Measurements from ENCODE around the gene HGFAC.

GRCh38 chr4:3417448-3417847, 24.3 kb upstream of the HGFAC start:
- TF ChIP-seq, protein P1, sequence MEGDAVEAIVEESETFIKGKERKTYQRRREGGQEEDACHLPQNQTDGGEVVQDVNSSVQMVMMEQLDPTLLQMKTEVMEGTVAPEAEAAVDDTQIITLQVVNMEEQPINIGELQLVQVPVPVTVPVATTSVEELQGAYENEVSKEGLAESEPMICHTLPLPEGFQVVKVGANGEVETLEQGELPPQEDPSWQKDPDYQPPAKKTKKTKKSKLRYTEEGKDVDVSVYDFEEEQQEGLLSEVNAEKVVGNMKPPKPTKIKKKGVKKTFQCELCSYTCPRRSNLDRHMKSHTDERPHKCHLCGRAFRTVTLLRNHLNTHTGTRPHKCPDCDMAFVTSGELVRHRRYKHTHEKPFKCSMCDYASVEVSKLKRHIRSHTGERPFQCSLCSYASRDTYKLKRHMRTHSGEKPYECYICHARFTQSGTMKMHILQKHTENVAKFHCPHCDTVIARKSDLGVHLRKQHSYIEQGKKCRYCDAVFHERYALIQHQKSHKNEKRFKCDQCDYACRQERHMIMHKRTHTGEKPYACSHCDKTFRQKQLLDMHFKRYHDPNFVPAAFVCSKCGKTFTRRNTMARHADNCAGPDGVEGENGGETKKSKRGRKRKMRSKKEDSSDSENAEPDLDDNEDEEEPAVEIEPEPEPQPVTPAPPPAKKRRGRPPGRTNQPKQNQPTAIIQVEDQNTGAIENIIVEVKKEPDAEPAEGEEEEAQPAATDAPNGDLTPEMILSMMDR (IDR thresholded peaks at IDR 0.05), result no peak
- no peak for TF ChIP-seq POLR2AphosphoS5 (IDR thresholded peaks at IDR 0.05)

Measured in upper lobe of left lung (tissue), 4 donors.